Stimulated activated CD4-positive, alpha-beta T cell treated with anti-CD3 and anti-CD28 coated beads, Interleukin-15, amount 100 ng/mL, for 24 hours (primary cell): Measurements from ENCODE around the gene SELE.

Experiments
- DNase-seq: peaks from one replicate; pipeline ENCODE4 v3.0.0-alpha.2; 2020

The SELE gene

GRCh38 chr1:169733924-169734323 is at the start of gene SELE:
SELE (minus strand) TSS chr1:169734079; CDS start chr1:169733612, 467 bp downstream.
- no peak for DNase-seq

- DNase-seq = no peak
Observed at GRCh38 chr1:169782596-169782995, 48.7 kb upstream of the SELE start.

GRCh38 chr1:169779970-169780369 is 46.1 kb upstream of the SELE start:
- DNase-seq = no peak

GRCh38 chr1:169779150-169779549 is 45.3 kb upstream of the SELE start:
- no peak for DNase-seq

- DNase-seq = no peak
Observed at GRCh38 chr1:169776440-169776839, 42.6 kb upstream of the SELE start.

GRCh38 chr1:169768161-169768560 is 34.3 kb upstream of the SELE start:
- DNase-seq = no peak

- DNase-seq = no peak
Observed at GRCh38 chr1:169765580-169766331, 31.9 kb upstream of the SELE start.

GRCh38 chr1:169764919-169765318 is 31.0 kb upstream of the SELE start:
- DNase-seq = no peak

- DNase-seq = no peak
Observed at GRCh38 chr1:169762699-169763098, 28.8 kb upstream of the SELE start.

GRCh38 chr1:169759038-169759437 is 25.2 kb upstream of the SELE start:
- no peak for DNase-seq

GRCh38 chr1:169753549-169753948 is 19.7 kb upstream of the SELE start:
- no peak for DNase-seq

- DNase-seq = no peak
Observed at GRCh38 chr1:169750041-169750440, 16.2 kb upstream of the SELE start.

GRCh38 chr1:169746550-169746949 is 12.7 kb upstream of the SELE start:
- no peak for DNase-seq

GRCh38 chr1:169745015-169745861 is 11.4 kb upstream of the SELE start:
- no peak for DNase-seq

- DNase-seq = no peak
Observed at GRCh38 chr1:169741666-169742394, 8.0 kb upstream of the SELE start.

- no peak for DNase-seq
Observed at GRCh38 chr1:169739980-169740379, 6.1 kb upstream of the SELE start.

GRCh38 chr1:169731446-169731845 is 2.4 kb downstream of the SELE start:
- DNase-seq = no peak

- no peak for DNase-seq
Observed at GRCh38 chr1:169729991-169730390, 3.9 kb downstream of the SELE start.

GRCh38 chr1:169727307-169727706 is 6.6 kb downstream of the SELE start:
- no peak for DNase-seq

- DNase-seq = no peak
Observed at GRCh38 chr1:169726851-169727250, 7.0 kb downstream of the SELE start.

GRCh38 chr1:169725930-169726329 is 7.9 kb downstream of the SELE start:
- DNase-seq = no peak

GRCh38 chr1:169724168-169724567 is 9.7 kb downstream of the SELE start:
- DNase-seq = no peak

GRCh38 chr1:169723763-169724162 is 10.1 kb downstream of the SELE start:
- no peak for DNase-seq

- DNase-seq = no peak
Observed at GRCh38 chr1:169722779-169723178, 11.1 kb downstream of the SELE start.
